Myocyte (in vitro differentiated cells): ENCODE measurements around the gene ITSN1. TPM values are rescaled to one million over a fixed set of nuclear protein-coding genes. Genes with fewer than 3 reads are reported as not detected.
"Not testable (repeated sequence)": the region's sequence is repeated elsewhere in the genome, so short reads cannot be mapped to it uniquely, and the experiment has no call there.

Source experiments
- DNase-seq: peaks from one replicate; pipeline ENCODE4 v3.0.0-alpha.2; 2012; ENCODE audit warnings: low read depth
- total RNA-seq: library from RNA; depleted of rRNA; stranded (reverse); fragments of >200 nt; gene quantifications from 2 replicates; pipeline ENCODE4 v1.2.3, GENCODE V29; 2014

ITSN1 gene
- total RNA-seq, 1 donor from 2014 or later, result 32.2 TPM

GRCh38 chr21:33650929-33651509 is 8.7 kb downstream of the ITSN1 start:
- no peak for DNase-seq

- DNase-seq, result peak; percentile 41
These were observed 9.8 kb downstream of the ITSN1 start for GRCh38 chr21:33651965-33652680.

- no peak for DNase-seq
These were observed 12.1 kb downstream of the ITSN1 start for GRCh38 chr21:33654412-33654811.

GRCh38 chr21:33655588-33656221 is 13.4 kb downstream of the ITSN1 start:
- peak; percentile 52 for DNase-seq

- no peak for DNase-seq
These were observed 15.0 kb downstream of the ITSN1 start for GRCh38 chr21:33657124-33657820.

GRCh38 chr21:33658919-33659567 is 16.7 kb downstream of the ITSN1 start:
- no peak for DNase-seq

- DNase-seq, result no peak
These were observed 17.3 kb downstream of the ITSN1 start for GRCh38 chr21:33659568-33659949.

- DNase-seq, result no peak
These were observed 18.1 kb downstream of the ITSN1 start for GRCh38 chr21:33660406-33660805.

GRCh38 chr21:33661146-33661545 is 18.8 kb downstream of the ITSN1 start:
- no peak for DNase-seq

- no peak for DNase-seq
These were observed 19.7 kb downstream of the ITSN1 start for GRCh38 chr21:33662046-33662445.

GRCh38 chr21:33663241-33663640 is 20.9 kb downstream of the ITSN1 start:
- DNase-seq, result no peak

GRCh38 chr21:33664135-33664534 is 21.8 kb downstream of the ITSN1 start:
- no peak for DNase-seq

GRCh38 chr21:33666153-33666552 is 23.9 kb downstream of the ITSN1 start:
- DNase-seq, result no peak

GRCh38 chr21:33667636-33668035 is 25.3 kb downstream of the ITSN1 start:
- DNase-seq, result no peak

GRCh38 chr21:33668180-33668579 is 25.9 kb downstream of the ITSN1 start:
- no peak for DNase-seq

- no peak for DNase-seq
These were observed 26.3 kb downstream of the ITSN1 start for GRCh38 chr21:33668620-33669019.

GRCh38 chr21:33670076-33670978 is 28.0 kb downstream of the ITSN1 start:
- DNase-seq, result no peak

GRCh38 chr21:33673473-33673872 is 31.2 kb downstream of the ITSN1 start:
- no peak for DNase-seq

- DNase-seq, result no peak
These were observed 31.9 kb downstream of the ITSN1 start for GRCh38 chr21:33674226-33674625.

- not testable (repeated sequence) for DNase-seq
These were observed 34.4 kb downstream of the ITSN1 start for GRCh38 chr21:33676666-33677065.
